ENCODE data around the gene IZUMO4.
"Not testable (repeated sequence)": the region's sequence is repeated elsewhere in the genome, so short reads cannot be mapped to it uniquely, and the experiment has no call there.

The IZUMO4 gene

DNA sequence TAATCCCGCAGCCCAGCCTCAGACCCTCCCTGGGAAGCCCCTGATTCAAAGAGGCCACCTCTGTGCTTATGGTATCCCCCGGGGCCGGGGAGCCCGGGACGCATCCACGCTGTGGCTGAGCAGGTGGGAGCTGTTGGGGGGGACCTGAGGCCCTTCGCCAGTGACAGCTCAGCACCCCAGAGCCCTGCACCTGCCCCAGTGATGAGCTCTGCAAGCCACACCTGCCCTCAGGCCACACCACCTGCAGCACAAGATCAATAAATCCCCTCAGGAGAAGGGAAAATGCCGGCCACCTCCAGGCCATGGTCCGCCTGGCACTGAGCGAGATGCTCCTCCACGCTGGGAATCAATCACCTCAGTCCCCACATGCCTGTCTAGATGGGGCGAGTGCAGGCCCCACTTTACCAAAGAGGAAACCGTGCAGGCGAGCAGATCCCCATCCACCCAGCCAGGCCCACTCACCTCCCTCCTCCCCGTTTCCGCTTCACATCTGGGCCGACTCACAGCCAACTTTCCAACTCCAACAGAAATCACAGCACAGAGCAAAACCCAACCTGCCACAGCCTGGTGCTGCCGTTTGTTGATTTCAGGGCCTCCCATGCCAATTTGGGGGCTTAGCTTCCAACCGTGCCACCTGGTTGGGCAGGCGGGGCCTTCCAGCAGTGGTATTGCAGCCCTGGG, 13.4 kb upstream of the IZUMO4 start:
- peak in 2 of 3 experiments; percentile 75 to 82 for DNase-seq

DNA sequence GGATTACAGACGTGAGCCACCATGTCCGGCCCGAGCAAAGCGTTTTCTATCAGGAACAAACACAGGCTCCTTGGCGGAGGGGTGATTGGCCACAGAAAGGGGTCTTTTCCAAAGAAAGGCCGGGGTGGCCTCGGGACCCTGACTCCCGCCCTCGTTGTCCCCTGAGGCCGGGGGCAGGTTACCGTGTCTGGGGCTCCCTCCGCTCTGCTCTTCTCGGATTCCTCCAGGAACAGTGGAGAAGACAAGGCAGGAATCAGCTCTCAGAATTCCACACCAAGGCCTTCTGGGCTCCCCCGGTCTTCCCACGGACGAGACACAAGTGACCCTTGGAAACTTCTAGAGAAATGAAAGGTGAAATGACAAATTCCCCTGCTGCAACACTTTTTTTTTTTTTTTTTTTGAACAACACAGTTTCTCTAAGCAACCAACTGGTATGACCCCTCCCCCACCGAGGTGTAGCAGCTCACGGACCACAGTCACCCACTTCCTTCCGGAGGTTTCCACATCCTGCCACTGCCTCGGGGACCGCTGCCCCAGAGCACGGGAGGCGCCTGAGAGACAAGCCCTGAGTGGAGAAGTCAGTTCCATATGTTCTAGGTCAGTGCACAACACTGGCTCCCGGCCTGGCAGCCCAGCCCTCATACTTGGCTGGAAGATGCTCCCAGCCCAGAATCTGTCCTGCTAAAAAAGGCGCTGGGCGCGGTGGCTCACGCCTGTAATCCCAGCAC, 11.6 kb upstream of the IZUMO4 start:
- no peak for DNase-seq

DNA sequence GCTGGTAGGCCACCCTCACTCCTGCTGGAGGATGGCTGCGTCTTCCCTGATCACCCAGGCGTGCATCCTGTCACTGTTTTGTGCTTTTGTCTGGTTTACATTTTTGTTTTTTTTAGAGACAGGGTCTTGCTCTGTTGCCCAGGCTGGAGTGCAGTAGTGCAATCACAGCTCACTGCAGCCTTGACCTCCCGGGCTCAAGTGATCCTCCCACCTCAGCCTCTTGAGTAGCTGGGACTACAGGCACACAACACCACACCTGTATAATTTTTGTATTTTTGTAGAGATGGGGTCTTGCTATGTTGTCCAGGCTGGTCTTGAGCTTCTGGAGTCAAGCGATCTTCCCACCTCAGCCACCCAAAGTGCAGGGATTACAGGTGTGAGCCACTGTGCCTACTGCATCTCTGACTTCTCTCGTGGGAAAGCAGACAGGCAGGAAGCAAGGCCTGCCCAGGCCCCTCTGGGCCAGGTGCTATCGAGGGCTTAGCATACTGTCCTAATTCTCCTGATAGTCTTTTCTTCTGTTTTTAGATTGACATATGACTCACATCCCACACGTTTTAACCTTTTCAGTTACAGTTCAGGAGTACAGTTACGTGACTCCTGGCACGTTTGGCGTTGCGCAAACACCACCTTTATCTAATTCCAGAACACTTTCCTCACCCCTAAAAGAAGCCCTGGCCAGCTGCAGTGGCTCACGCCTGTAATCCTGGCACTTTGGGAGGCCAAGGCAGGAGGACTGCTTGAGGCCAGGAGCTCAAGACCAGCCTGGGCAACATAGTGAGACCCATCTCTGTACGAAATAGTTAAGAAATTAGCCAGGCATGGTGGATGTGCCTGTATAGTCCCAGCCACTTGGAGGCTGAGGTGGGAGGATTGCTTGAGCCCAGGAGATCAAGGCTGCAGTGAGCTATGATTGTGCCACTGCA, 9.8 kb upstream of the IZUMO4 start:
- DNase-seq: not testable (repeated sequence)

DNA sequence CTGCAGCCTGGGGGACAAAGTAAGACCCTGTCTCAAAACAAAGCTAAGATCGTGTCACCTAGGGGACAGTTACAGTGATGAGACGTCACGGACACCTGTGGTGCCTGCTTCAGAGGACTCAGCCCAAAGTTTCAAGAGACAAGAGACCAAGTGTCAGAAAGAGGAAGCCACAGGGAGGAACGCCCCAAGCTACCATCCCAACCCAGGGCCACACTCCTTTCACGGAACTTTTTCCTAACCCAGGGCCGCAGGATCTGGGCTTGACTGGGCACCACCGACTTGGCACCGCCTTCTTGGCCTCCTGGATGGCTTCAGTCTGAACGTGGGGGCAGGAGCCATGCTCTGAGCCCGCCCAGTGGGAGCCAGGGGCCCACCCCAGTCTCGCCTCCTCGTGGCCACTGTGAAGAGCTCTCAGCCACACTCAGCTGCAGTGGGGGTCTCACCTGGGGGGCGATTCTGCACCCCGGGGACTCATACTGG, 9.1 kb upstream of the IZUMO4 start:
- no peak for DNase-seq

DNA sequence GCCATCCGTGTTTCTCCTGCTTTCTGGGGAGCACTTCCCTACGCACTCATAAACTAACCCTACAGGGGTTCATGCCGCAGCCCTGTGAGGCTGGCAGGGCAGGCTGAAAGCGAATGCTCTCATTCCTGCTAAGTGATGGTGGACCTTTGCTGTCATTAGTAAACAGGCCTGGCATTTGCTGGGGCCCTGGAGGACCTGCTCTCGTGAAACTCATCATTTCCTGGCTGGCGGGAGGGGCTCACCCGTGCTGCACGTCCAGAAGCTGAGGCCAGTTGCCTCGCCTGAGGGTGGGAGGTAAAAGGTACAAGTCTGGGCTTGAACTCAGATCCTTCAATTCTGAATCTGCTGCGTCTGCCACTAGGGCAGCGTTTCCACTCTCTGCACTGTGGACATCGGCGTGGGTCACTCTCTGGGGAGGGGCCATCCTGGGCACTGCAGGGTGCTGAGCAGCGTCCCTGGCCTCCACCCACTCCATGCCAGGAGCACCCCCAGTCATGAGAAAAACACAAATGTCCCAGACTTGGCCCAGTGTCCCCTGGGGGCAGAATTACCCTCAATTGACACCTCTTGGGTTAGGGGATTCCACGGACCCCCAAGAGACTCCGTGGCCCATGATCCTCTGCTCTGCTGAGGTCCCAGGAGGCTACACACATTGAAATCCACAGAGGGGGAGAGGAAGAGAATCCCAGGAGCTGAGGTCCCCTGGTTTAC, 7.6 kb upstream of the IZUMO4 start:
- peak in 2 of 3 experiments; percentile 14 to 28 for DNase-seq

DNA sequence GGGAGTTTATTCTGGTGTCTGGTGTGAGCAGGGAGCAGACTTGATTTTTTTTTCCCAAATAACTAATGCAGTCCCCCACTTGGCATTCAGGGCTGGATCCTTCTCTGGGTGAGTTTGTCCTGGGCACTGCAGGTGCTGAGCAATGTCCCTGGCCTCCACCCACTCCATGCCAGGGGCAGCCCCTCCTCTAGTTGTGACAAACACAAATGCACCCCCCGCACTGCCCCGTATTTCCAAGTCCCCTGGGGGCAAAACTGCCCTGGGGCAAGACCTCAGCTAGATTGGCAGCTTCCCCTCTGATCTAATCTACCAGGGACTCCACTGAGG, 7.0 kb upstream of the IZUMO4 start:
- DNase-seq: no peak

DNA sequence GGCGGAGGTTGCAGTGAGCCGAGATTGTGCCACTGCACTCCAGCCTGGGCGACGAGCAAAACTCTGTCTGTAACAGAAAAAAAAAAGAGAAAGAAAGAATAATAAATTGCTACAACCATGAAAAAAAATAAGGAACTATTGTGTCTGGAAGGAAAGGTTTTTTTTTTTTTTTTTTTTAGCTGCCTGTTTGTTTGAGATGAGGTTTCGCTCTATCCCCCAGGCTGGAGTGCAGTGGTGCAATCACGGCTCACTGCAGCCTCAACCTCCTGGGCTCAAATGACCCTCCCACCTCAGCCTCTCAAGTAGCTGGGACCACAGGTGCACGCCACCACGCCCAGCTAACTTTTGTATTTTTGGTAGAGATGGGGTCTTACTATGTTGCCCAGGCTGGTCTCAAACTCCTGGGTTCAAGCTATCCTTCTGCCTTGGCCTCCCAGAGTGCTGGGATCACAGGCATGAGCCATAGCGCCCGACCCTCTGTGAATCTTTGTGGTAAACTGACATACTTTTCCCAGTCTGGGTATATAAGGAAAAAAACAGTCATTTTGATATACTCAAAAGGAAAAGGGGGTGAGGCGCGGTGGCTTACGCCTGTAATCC, 4.7 kb upstream of the IZUMO4 start:
- DNase-seq: not testable (repeated sequence)

DNA sequence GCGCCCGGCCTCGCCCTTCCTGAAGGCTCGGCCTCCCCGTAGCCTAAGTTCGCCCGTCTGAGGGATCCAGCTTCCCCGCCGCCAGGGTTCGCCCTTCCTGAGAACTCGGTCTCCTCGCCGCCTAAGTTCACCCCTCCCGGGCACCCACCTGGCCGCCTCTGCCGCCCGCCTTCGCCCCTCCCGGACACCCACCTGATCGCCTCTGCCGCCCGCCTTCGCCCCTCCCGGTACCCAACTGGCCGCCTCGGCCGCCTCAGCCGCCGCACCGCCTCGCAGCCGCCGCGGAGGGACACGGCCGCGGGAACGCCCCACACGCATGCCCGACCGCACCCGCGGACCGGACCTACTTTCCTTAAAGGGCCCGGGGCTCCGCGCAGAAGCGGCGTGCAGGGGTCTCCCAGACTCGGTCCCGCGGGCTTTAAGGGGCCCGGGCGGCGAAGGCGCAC, 658 bp upstream of the IZUMO4 start, which contains the start of gene MOB3A:
Gene MOB3A (minus strand): TSS at position 293 of the 446 bp plus-strand sequence. CDS start 17,766 bp downstream, outside the sequence.
- DNase-seq: peak; percentile 97 to 100 (median 99)

DNA sequence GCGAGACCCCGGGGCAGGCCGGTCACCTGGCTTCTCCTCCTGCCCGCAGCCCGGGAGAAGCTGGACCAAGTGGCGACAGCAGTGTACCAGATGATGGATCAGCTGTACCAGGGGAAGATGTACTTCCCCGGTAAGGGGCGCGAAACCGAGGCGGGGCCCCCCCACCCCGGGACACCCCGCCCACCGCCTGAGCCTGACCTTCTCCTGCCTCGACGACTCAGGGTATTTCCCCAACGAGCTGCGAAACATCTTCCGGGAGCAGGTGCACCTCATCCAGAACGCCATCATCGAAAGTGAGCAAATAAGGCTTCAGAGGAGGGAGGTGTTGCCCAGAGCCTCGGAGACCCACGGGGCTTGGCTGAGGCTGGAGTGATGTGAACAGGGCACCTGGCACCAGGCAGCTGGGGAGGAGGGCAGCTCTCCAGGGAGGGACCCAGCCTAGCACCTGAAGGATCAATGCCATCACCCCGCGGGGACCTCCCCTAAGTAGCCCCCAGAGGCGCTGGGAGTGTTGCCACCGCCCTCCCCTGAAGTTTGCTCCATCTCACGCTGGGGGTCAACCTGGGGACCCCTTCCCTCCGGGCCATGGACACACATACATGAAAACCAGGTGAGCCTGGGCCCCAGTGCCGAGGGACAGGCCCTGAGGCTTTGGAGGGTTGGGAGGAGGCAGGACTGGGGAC, 629 bp downstream of the IZUMO4 start:
- peak; percentile 26 to 69 (median 53) for DNase-seq

DNA sequence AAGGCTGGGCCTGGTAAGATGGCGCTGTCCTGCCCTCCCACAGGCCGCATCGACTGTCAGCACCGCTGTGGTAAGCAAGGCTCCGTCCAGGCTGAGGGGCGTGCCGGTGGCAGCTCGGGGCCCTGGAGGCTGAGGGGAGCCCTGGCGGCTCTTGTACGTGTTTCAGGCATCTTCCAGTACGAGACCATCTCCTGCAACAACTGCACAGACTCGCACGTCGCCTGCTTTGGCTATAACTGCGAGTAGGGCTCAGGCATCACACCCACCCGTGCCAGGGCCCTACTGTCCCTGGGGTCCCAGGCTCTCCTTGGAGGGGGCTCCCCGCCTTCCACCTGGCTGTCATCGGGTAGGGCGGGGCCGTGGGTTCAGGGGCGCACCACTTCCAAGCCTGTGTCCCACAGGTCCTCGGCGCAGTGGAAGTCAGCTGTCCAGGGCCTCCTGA, 1.2 kb downstream of the IZUMO4 start:
- DNase-seq: no peak

DNA sequence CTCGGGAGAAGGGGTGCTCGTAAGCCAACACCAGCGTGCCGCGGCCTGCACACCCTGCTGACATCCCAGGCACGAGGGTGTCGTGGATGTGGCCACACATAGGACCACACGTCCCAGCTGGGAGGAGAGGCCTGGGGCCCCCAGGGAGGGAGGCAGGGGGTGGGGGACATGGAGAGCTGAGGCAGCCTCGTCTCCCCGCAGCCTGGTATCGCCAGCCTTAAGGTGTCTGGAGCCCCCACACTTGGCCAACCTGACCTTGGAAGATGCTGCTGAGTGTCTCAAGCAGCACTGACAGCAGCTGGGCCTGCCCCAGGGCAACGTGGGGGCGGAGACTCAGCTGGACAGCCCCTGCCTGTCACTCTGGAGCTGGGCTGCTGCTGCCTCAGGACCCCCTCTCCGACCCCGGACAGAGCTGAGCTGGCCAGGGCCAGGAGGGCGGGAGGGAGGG, 2.4 kb downstream of the IZUMO4 start:
- DNase-seq: no peak

DNA sequence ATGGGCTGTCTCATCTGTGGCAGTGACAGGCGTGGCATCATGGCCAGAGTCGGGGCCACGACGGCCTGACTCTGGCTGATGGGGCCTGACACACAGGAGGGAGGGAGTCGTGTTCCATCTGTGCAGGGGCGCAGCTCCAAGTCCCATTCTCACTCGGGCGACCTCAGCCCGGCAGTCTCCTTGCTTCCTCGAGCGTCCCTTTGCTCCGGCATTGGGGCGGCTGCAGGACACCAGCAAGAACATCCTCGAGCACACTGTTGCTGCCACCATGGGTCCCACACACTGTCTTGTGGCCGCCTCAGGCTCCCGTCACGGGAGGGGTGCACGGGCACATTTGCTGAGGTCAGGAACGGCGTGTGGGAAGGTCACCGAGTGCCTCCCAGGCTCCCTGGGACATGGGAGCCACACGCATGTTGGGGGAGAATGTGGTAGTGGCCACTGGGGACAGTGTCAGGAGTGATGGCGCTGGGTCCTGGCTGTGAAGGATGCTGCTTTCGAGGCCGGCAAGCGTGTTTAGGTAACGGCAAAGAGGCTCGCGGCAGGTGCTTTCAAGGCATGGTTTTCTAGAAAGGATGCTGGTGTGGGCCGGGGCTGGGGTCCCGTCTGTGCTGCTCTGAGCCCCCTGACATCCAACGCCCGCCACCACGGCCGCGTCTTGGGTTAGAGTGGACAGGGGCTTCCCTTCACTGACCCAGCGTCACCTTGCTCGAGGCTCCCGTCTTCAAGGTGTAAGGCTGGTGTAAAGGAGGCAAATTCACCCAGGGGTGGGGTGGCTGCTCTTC, 3.4 kb downstream of the IZUMO4 start:
- no peak for DNase-seq

DNA sequence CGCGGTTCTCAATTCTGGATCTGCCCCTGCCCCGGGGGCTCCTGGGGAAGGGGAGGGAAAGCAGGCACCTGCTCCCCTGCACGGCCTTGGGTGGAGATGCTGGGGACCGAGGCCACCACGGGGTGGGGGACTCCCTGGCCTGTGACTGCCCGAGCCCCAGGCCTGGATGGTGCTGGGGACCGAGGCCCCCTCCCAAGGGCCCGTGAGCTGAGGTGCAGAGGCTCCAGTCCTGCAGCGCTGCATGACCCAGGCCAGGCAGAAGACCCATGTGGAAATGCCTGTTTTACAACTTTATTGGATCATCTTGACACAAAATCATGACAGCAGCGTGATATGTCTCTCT, 4.0 kb downstream of the IZUMO4 start:
- no peak for DNase-seq

DNA sequence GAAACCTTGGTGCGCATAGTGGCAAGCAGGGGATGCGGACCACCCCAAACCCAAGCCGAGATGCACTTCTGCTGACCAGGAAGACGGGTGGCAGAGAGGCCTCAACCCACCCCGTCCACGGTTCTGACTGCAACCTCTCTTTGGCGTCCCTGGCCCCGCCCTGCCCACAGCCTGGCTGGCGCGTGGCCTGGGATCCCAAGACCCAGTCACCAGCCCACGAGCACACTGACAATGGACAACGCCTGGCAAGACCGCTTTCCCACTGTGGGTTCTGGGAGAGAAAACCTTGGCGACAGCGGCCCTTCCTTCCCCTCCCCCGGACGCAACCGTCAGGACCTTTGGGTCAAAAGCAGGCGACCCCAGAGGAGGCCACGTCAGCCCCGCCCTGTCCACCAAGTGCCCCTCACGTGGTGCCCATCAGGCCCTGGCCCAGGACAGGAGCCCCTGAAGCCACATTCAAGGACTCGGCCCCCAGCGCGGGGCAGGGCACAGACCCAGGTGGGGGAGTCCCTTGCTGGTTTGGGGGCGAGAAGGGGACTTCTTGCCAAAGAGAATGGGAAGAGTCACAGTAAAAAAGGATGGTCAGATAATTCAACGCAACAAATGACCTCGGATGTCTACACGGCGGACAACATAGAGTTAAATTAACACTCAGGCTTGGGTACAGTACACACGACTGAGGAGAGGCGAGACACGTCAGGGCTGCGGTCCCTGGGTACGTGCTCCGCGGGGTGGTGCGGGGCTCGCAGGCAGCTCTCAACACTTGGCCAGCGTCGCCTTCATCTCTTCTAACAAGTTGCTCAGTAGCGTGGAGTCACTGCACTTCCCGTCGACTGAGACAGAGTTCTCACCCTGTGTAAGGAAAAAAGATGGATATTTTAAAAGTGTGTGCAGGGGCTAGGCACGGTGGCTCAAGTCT, 5.0 kb downstream of the IZUMO4 start:
- DNase-seq: no peak

DNA sequence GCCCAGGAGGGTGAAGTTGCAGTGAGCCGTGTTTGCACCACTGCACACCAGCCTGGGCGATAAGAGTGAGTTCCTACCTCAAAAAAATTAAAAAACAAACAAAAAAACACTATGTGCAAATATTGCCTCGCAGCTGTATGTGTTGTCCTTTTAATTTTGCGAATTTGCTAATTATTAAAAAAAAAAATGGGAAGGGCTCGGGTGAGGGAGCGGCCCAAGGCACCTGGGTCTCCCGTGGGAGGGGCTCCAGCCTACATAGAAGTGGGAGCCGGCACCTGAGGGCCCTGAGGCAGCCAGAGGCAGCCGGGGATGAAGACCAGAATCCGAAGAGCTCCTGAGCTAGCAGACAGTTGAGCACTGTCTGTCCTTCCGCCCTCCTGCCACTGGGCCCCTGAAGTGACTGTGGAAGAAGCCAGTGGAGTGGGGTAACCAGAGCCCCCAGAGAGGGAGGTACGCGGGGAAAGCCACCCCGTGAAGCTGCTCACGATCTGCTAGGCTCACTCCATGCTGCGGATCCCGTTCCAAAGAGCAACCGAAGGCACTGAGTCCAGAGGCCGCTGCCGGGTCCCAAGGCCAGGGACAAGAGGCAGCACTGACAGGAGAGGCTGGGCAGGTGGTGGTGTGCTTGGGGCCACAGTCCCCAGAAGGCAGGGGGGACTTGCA, 6.5 kb downstream of the IZUMO4 start:
- no peak for DNase-seq

DNA sequence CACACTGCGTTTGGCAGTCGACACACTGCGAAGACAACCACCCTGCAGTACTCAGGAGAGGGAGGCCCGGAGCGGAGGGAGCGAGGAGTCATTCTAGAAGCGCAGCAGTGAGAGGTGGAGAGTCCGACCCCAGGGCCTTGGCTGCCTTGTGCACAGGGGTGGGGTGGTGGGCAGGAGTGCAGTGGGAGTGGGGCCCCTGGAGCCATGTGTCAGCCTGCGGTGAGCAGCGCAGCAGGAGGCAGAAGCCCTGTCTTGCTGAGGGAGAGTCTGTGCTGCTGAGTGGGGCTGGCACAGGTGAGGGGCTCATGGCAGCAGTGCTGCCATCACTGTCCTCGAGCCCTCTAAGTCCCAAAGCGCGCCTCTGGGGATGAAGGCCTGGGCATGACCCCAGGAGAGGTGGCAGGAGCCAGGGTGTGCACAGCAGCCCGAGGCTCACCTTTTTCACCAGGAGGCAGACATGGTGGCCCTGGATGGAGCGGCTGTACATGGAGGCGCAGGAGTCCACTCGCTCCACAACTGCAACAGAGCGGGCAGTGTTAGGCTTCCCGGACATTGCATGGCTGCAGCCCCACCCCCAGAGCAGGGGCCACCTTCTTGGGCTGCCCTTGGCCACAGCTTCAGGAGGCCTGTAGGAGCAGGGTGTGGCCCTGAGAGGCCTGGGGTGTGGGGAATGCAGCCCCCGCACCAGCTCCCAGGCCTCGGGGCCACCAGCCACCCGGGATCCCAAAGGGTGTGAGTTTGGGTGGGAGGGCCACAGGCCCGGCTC, 11.7 kb downstream of the IZUMO4 start:
- DNase-seq: no peak

DNA sequence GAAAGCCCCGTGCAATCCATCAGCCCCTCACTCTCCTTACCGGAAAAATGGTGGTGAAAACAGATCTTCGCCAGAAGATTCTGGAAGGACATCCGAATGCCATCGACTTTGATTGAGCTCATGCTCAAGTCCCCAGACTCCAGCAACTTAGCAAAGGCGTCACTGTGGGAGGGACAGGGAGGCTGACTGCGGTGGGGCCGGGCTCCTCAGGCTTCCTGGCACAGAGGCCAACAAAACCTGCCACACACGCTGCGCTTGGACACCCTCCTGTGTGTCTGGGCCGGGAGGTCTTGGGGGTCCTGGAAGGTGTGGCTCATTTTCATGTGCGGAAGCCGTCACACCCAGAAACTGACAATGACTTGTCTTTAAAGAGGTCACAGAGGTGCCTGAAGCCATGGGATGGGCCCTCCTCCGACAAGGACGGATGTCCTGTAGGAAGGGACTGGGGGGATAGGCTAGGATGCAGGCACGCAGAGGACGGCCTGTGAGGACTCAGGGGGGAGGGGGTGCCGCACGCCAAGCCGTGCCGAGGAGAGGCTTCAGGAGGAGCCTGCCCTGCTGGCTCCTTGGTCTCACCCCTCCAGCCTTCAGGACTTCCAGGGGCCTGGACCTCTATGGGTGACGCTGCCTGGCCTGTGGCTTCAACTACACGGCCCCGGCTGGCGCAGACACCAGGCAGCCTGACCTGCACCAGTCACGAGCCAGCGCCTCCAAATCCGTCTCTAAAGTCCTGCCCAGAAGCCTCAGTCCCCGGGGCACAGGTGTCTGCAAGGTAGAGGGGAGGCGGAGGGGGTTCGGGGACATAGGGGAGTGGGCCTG, 12.5 kb downstream of the IZUMO4 start:
- DNase-seq: no peak
